Measurements from ENCODE around the gene LPIN2. TPM values are rescaled to one million over a fixed set of nuclear protein-coding genes. Genes with fewer than 3 reads are reported as not detected.

Gene LPIN2
- total RNA-seq, 1 experiment from 2014 or later, result 25.3 TPM

- Histone ChIP-seq H3K9me3 (0 out of 2 replicates have a peak, but pooled peaks cover 6% of the 10 kb centered on the region), H3K4me1 (peaks cover 33% of the 10 kb centered on the region), H3K27me3 (replicated peaks; ENCODE audit: control insufficient read depth, insufficient read depth, low read length) (no peaks in the 10 kb centered on the region), H3K4me3 (ENCODE audit: low read depth, low read length) (no peak overlapping the region), H3K36me3 (ENCODE audit: control insufficient read depth, insufficient read depth, low read length) (no peaks in the 10 kb centered on the region; the same call in 1 of the 2 replicates)
- no peak overlapping the region for H3K4me3 Mint-ChIP-seq (ENCODE audit: unreplicated experiment)
- no TSS peak for BruUV-seq (replicated peaks)
- ChIA-PET POLR2A (no interaction called here), CTCF (no interaction called here)
- intact Hi-C loops (cut with micrococcal nuclease; ENCODE audit: unreplicated experiment), result no loop called here
- TF ChIP-seq CTCF (IDR thresholded peaks at IDR 0.05; ENCODE audit: insufficient read depth in 1 of 2, low read depth in 1 of 2, low read length in 1 of 2, severe bottlenecking in 1 of 2, unreplicated experiment in 1 of 2), result no peak
- H3K9me3 Mint-ChIP-seq (ENCODE audit: unreplicated experiment), result no peaks in the 10 kb centered on the region
- DNase-seq, result no peak
- H3K27ac Mint-ChIP-seq (ENCODE audit: unreplicated experiment), result no peak overlapping the region
- H3K36me3 Mint-ChIP-seq (ENCODE audit: insufficient read depth, unreplicated experiment), result peaks cover 31% of the 10 kb centered on the region
- H3K27me3 Mint-ChIP-seq (ENCODE audit: insufficient read depth, unreplicated experiment), result no peaks in the 10 kb centered on the region
- peaks cover 24% of the 10 kb centered on the region for H3K4me1 Mint-ChIP-seq (ENCODE audit: low read depth, unreplicated experiment)
Measured at GRCh38 chr18:2998644-2999043, 14.3 kb downstream of the LPIN2 start.

- Histone ChIP-seq H3K4me1 (peaks cover 27% of the 10 kb centered on the region), H3K4me3 (ENCODE audit: low read depth, low read length) (no peak overlapping the region), H3K9me3 (0 out of 2 replicates have a peak, but pooled peaks cover 6% of the 10 kb centered on the region), H3K36me3 (ENCODE audit: control insufficient read depth, insufficient read depth, low read length) (no peaks in the 10 kb centered on the region; the same call in 1 of the 2 replicates), H3K27me3 (replicated peaks; ENCODE audit: control insufficient read depth, insufficient read depth, low read length) (no peaks in the 10 kb centered on the region)
- CTCF ChIA-PET, result no interaction called here
- Mint-ChIP-seq H3K9me3 (ENCODE audit: unreplicated experiment) (no peaks in the 10 kb centered on the region), H3K4me3 (ENCODE audit: unreplicated experiment) (no peak overlapping the region), H3K27me3 (ENCODE audit: insufficient read depth, unreplicated experiment) (no peaks in the 10 kb centered on the region), H3K4me1 (ENCODE audit: low read depth, unreplicated experiment) (peaks cover 24% of the 10 kb centered on the region), H3K36me3 (ENCODE audit: insufficient read depth, unreplicated experiment) (peaks cover 29% of the 10 kb centered on the region), H3K27ac (ENCODE audit: unreplicated experiment) (no peak overlapping the region)
- TF ChIP-seq CTCF (IDR thresholded peaks at IDR 0.05; ENCODE audit: insufficient read depth in 1 of 2, low read depth in 1 of 2, low read length in 1 of 2, severe bottlenecking in 1 of 2, unreplicated experiment in 1 of 2), result no peak
- BruUV-seq (replicated peaks), result no TSS peak
- DNase-seq, result no peak
- POLR2A ChIA-PET, result no interaction called here
- intact Hi-C loops (cut with micrococcal nuclease; ENCODE audit: unreplicated experiment), result no loop called here
Measured at GRCh38 chr18:2997846-2998564, 14.9 kb downstream of the LPIN2 start.

GRCh38 chr18:2997429-2997828 is 15.5 kb downstream of the LPIN2 start:
- CTCF ChIA-PET, result no interaction called here

More at GRCh38 chr18:2997429-2997828, 15.5 kb downstream of the LPIN2 start:
- Mint-ChIP-seq H3K4me3 (ENCODE audit: unreplicated experiment) (no peak overlapping the region), H3K27ac (ENCODE audit: unreplicated experiment) (no peak overlapping the region), H3K4me1 (ENCODE audit: low read depth, unreplicated experiment) (peaks cover 18% of the 10 kb centered on the region), H3K9me3 (ENCODE audit: unreplicated experiment) (no peaks in the 10 kb centered on the region), H3K36me3 (ENCODE audit: insufficient read depth, unreplicated experiment) (peaks cover 23% of the 10 kb centered on the region), H3K27me3 (ENCODE audit: insufficient read depth, unreplicated experiment) (no peaks in the 10 kb centered on the region)
- 0 out of 2 replicates have a peak, but pooled peaks cover 6% of the 10 kb centered on the region for H3K9me3 ChIP-seq
- no peak for TF ChIP-seq CTCF (IDR thresholded peaks at IDR 0.05; ENCODE audit: insufficient read depth in 1 of 2, low read depth in 1 of 2, low read length in 1 of 2, severe bottlenecking in 1 of 2, unreplicated experiment in 1 of 2)
- no peak overlapping the region for H3K4me3 ChIP-seq (ENCODE audit: low read depth, low read length)
- DNase-seq, result no peak
- H3K27me3 ChIP-seq (replicated peaks; ENCODE audit: control insufficient read depth, insufficient read depth, low read length), result no peaks in the 10 kb centered on the region
- H3K36me3 ChIP-seq (ENCODE audit: control insufficient read depth, insufficient read depth, low read length), result no peaks in the 10 kb centered on the region; the same call in 1 of the 2 replicates
- intact Hi-C loops (cut with micrococcal nuclease; ENCODE audit: unreplicated experiment), result no loop called here
- peaks cover 21% of the 10 kb centered on the region for H3K4me1 ChIP-seq
- no TSS peak for BruUV-seq (replicated peaks)
- POLR2A ChIA-PET, result no interaction called here

Data from Caco-2 (cell line).